HG03196 (cell line): Measurements from ENCODE around the gene IL27RA.

ENCODE experiments used
- ATAC-seq: cut with Tn5 transposase; IDR thresholded peaks from one replicate; pipeline ENCODE4 v1.9.1; 2021; ENCODE audit not compliant: unreplicated experiment

Gene IL27RA

GRCh38 chr19:14031719-14032480 lies at the start of gene IL27RA:
IL27RA (plus strand) TSS chr19:14031762; CDS start chr19:14031873, 111 bp downstream.
- ATAC-seq = peak; percentile 58

- ATAC-seq = no peak
These were observed 49.5 kb upstream of the IL27RA start for GRCh38 chr19:13981988-13982501.

- no peak for ATAC-seq
These were observed 48.8 kb upstream of the IL27RA start for GRCh38 chr19:13982773-13983172.

- no peak for ATAC-seq
These were observed 48.2 kb upstream of the IL27RA start for GRCh38 chr19:13983213-13983889.

DNA sequence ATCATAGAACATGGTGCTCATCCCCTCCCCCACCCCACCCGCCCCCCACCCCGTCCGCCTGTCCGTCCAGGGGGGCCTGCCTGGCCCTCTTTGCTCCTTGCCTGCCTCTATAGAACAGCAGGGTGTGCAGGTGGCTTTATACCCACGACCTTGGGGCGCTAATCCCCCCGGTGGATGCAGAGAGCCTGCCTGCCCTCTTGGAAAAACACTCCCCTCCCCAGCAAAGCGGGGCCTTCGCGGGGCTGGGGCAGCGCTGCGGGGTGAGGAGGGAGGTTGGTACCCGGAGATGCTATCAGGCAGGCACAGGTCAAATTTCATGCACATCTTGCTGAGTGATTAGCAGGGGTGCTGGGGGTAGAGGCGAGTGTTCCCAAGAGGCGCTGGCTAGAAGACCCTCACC lies 47.4 kb upstream of the IL27RA start:
- no peak for ATAC-seq

DNA sequence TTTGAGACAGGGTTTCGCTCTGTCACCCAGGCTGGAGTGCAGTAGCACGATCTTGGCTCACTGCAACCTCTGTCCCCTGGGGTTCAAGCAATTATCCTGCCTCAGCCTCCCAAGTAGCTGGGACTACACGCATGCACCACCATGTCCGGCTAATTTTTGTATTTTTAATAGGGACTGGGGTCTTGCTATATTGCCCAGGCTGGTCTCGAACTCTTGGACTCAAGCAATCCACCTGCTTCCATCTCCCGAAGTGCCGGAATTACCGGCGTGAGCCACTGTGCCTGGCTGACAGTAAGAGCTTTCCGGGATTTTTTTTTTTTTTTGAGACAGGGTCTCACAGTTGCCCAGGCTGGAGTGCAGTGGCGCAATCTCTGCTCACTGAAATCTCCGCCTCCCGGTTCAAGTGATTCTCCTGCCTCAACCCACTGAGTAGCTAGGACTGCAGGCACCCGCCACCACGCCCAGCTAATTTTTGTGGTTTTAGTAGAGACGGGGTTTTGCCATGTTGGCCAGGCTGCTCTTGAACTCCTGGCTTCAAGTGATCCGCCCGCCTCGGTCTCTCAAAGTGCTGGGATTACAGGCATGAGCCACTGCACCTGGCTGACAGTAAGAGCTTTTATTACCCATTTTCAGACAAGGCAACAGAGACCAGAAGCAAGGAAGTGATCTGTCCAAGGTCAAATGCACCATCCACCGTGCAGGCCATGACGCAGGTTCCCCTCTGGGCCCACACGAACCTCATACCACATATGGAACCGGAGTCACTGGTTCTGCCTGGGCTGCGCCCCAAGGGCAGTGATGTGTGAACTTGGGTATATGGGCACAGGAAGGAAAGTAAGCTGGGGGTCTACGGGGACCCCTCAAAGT lies 46.5 kb upstream of the IL27RA start:
- ATAC-seq = no peak

DNA sequence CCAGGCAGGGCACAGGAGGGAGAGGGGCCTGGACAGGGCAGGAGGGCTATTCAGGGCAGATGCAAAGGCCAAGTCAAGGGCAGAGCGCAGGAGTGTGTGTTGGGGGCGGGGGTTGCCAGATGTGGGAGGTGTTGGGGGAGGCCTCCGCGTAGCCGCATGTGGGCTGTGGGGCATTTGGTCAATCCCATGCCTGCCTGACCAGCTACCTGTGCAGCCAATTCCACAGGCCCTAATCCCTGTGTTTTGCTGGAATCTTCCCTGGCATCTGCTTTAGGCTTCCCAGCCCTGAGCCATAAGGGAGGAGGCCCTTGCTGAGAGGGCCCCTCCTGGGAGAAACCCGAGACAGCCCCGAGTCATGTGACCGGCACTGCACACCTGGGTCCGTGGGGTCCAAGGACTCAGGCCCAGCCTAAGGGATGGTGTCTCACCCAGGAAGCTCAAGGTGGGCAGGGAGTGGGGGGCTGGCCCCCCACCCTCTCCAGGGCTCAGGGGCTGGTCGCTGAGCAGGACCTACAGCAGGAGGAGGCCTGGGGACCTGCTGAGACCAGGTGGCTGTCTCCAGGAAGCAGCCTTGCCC lies 45.7 kb upstream of the IL27RA start:
- ATAC-seq = peak; percentile 10

GRCh38 chr19:13986348-13986904 lies 45.1 kb upstream of the IL27RA start:
- ATAC-seq = peak; percentile 74

- no peak for ATAC-seq
These were observed 44.3 kb upstream of the IL27RA start for GRCh38 chr19:13987101-13987890.

- no peak for ATAC-seq
These were observed 42.1 kb upstream of the IL27RA start for GRCh38 chr19:13989487-13989886.

- ATAC-seq = no peak
These were observed 41.5 kb upstream of the IL27RA start for GRCh38 chr19:13990085-13990484.

DNA sequence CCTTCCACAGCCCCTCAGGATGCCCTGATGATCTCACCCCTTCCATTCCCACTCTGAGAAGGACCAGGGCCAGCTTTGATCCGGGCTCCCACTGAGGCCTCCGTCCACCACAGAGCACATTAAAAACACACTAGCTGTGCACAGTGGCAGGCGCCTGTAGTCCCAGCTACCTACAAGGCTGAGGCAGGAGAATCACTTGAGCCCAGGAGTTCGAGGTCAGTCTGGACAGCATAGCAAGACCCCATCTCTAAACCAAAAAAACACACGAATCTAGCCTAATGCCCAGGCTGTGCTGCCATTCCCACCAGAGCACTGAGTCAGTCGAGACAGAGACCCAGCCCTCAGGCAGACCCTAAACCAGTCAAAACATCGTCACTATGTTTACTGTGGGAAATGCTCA lies 39.5 kb upstream of the IL27RA start:
- no peak for ATAC-seq

DNA sequence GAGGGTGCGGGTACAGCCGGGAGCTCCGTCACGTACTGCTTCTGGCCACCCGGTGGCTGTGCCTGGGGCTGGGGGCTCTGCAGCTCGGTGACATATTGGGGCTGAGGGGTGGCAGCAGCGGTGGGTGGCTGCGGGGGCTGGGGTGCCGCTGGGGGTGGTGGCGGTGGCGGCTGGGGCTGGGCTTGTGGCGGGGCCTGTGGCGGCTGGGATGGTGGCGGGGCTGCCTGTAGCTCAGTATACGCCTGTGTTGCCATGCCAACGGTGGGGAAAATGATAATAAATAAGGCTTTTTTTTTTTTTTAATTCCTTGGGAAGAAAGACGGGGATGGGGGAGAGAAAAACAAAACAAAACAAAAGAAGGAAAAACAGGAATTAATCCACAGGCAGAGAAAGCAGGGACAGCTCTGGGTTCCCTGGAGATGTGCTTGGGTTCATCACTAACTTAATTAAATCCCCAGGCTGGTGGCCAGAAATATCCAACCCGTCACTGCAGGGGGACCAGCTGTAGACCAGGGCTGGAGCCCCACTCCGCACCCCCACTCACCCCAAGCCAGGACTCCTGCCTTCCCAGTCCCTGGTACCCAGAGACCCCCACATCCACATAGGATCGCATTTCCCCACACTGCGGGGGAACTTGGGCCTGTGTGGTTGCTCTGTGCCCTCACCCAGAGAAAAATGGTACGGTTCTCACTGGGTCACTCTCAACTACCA lies 37.8 kb upstream of the IL27RA start:
- ATAC-seq = no peak

- ATAC-seq = no peak
These were observed 36.4 kb upstream of the IL27RA start for GRCh38 chr19:13995017-13995728.

DNA sequence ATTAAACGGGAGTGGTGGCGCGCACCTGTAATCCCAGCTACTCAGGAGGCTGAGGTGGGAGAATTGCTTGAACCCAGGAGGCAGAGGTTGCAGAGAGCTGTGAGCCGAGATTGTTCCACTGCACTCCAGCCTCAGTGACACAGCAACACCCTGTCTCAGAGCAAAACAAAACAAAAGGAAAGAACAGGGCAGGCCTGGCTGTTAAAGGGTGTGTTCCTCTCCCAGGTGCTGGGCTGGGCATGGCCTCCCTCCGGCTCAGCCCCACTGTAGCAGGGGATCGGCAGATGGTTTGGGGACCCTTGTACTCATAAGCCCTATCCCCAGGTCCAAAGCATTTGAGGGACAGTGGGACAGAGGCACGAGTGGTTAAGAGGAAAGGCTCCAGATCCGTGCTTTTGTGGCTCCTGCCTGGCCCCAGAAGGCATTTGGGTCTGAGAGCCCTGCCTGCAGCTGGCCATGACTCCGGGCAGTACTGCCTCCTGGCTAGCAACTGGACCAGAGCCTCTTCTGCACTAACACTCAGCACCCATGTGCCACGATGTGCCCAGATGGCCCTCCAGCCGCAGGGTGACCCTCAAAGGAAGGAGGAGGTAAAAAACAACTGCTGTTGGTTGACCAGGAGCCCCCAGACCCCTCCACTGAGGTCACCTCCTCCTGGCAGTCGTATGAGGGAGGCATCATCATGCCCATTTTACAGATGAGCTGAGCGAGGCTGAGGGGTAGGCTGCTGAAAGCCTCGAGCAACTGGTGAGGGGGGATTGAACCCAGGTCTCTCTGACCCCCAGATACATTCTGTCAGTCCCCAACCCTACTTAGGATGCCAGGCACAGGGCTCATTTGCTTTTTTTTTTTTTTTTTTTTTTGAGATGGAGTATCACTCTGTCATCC lies 35.4 kb upstream of the IL27RA start:
- no peak for ATAC-seq

DNA sequence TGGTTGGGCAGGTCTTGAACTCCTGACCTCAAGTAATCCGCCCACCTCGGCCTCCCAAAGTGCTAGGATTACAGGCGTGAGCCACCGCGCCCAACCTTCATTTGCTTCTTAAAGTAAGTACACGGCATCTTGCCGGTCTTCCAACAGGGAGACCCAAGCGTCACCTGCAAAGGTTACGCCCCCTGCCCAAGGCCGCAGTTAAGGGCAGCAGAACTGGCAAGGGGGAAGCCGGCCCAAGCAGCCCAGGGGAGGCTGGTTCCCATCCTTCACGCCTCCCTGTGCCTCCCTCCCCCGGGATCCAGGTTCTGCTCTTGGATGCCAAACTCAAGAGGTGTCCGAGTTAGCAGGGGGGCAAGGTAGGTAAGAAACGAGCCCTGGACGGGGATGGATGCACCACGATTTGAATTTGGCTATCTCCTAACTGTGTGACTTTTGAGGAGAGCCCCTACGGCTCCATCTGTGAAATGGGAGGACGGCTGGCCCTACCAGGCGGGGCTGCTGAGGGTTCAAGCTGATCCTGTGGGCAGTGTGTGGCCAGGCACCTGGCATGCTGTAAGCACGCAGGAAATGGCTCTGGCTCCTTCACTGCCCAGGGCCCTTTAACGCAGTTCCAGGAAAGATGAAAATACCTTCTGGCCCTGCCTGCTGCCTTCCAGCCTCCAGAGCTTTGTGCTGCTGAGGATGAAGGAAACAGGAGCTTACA lies 34.5 kb upstream of the IL27RA start:
- ATAC-seq = no peak

GRCh38 chr19:13997631-13997962 lies 34.0 kb upstream of the IL27RA start:
- no peak for ATAC-seq
